Right cardiac atrium (tissue), 5 donors: Measurements from ENCODE around the gene UVRAG. TPM values are rescaled to one million over a fixed set of nuclear protein-coding genes. Genes with fewer than 3 reads are reported as not detected.

ENCODE experiments used
- ATAC-seq, 2 donors: fragments of 200-7000 bp; cut with Tn5 transposase; one replicate each; pipeline versions ENCODE4 v1.8.0 to v1.9.1; 2020; ENCODE audit warnings: moderate library complexity in 2 of 2, mild to moderate bottlenecking in 1 of 2
- DNase-seq, 3 donors: peaks; one replicate each; pipeline ENCODE4 v3.0.0-alpha.2; 2020
- H3K27ac ChIP-seq: one replicate; pipeline ENCODE4 v1.5.1; 2013; ENCODE audit warnings: mild to moderate bottlenecking, low read length, control low read depth, moderate library complexity
- H3K27me3 ChIP-seq: one replicate; pipeline ENCODE4 v1.6.1; 2013; ENCODE audit not compliant: control insufficient read depth, insufficient read depth
- H3K4me1 ChIP-seq: one replicate; pipeline ENCODE4 v1.6.1; 2013; ENCODE audit warnings: low read length; ENCODE audit not compliant: control insufficient read depth, insufficient read depth
- H3K4me3 ChIP-seq: one replicate; pipeline ENCODE4 v1.5.1; 2013; ENCODE audit warnings: low read length, control low read depth
- H3K9me3 ChIP-seq: one replicate; pipeline ENCODE4 v1.6.1; 2013; ENCODE audit warnings: low read length; ENCODE audit not compliant: control insufficient read depth
- WGBS: extraction: QIAGEN DNeasy Blood & Tissue Kit; methylation state at CpG from one replicate; pipeline ENCODE4 v1.1.7; 2013; 5-methylcytosine and 5-hydroxymethylcytosine counted together
- intact Hi-C, 4 donors: fragments of 100-400 bp; cut with DNase I; formaldehyde crosslinking; loops; one replicate each; pipeline versions ENCODE4 v1.11.0 to v1.14.0; 2022 to 2023
- polyA plus RNA-seq: library from polyadenylated mRNA; stranded (reverse); fragments of 200-250 nt; gene quantifications from one replicate; pipeline ENCODE4 v1.2.3, GENCODE V29; 2013
- total RNA-seq, 4 donors: library from RNA; stranded (reverse); fragmentation: NEBNext Ultra II Directional; extraction: Animal tissue kit (Norgen Biotek cat#: 25700); gene quantifications; one replicate each; pipeline ENCODE4 v1.2.1, GENCODE V29; 2021
- donor health status: healthy with polysubstance abuse.
- donor health status: DM: no; HTN: yes; CAD: no.
- donor health status: DM: no; HTN: no; CAD: no.
- donor health status: DM: no; HTN: yes; CAD: no; lungs with severe emphysema.
- donor health status: DM: yes; HTN: yes; CAD: no.

UVRAG gene
- total and polyA plus RNA-seq, 5 donors: 5.5 to 18.5 (median 13.9) TPM

DNA sequence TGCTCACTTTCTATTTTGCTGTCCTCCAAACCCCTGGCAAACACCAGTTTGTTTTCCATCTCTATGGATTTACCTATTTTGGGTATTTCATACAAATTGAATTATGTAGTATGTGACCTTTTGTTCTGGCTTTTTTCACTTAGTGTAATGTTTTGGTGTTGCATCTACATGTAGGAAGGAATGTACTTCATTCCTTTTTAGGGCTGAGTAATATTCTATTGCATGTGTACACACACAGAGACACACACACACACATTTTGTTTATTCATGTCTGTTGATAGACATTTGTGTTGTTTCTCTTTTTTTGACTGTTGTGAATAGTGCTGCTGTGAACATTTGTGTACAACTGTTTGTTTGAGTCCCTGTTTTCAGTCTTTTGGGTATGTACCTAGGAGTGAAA lies 90.4 kb downstream of the UVRAG start:
- ATAC-seq (no peak), DNase-seq (no peak)
- Histone ChIP-seq H3K4me3 (no peak overlapping the region), H3K4me1 (peaks cover 2% of the 10 kb centered on the region), H3K27ac (no peak overlapping the region), H3K27me3 (no peaks in the 10 kb centered on the region), H3K9me3 (no peaks in the 10 kb centered on the region)
- intact Hi-C loops: loop anchor here in 1 of 4 donors (10.0 kb wide), 1 partner anchor 409 kb away; no protein-coding TSS in a partner anchor

DNA sequence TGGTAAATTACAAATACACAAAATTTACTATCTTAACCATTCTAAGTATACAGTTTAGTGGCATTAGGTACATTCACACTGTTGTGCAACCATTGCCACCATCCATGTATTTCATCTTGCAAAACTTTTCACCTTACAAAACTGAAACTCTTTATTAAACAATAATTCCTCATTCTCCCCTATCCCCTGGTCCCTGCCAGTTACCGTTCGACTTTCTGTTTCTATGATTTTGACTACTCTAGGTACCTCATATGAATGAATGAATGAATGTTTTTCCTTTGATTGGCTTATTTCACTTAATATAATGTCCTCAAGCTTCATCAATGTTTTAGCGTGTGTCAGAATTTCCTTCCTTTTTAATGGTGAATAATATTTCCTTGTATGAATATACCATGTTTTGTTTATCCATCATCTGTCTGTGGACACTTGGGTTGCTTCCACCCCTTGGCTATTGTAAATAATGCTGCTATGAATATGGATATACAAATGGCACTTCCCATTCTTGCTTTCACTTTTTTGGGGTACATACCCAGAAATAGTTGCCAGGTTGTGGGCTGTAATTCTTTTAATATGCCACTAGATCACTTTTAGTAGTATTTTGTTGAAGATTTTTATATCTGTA lies 93.0 kb downstream of the UVRAG start:
- 87% methylated on average over 3 of the region's 3 CpGs for WGBS
- intact Hi-C loops: loop anchor here in 1 of 4 donors (10.0 kb wide), 1 partner anchor 407 kb away; no protein-coding TSS in a partner anchor

DNA sequence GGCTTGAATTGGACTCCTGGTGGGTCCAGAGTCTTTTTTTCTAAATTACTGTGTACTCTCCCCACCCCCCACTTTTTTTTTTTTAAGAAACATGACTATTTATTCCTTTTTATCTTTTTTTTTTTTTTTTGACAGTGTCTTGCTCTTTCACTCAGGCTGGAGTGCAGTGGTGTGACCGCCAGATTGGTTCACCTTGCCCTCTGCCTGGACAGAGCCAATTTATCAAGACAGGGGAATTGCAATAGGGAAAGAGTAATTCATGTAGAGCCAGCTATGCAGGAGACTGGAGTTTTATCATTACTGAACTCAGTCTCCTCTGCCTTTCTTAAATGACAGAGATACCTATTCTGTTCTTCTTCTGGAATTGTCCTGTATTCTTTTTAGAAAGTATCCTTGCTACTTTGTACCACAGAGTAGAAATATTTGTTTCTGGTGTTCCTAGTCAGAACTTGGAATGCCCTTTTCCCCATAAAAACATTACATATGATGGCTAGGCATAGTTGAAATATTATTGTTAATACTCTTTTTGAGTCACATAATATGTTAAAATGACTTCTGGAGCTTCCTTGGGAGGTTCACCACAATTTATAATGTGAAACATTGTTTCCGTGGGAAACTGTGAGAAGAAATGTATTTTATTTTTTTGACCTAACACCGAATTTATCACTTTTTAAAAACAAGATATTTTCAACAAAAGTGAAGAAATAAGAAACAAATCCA lies 95.6 kb downstream of the UVRAG start:
- no peaks in the 10 kb centered on the region for H3K27me3 ChIP-seq
- no peak overlapping the region for H3K27ac ChIP-seq
- no peak overlapping the region for H3K4me3 ChIP-seq
- WGBS: 80% methylated on average over 3 of the region's 3 CpGs
- peaks cover 2% of the 10 kb centered on the region for H3K4me1 ChIP-seq
- DNase-seq (no peak), ATAC-seq (no peak)
- no peaks in the 10 kb centered on the region for H3K9me3 ChIP-seq
- intact Hi-C loops: no loop called here

More for the DNA sequence above, 93.0 kb downstream of the UVRAG start:
- Histone ChIP-seq H3K27ac (no peak overlapping the region), H3K4me3 (no peak overlapping the region), H3K9me3 (no peaks in the 10 kb centered on the region), H3K4me1 (peaks cover 2% of the 10 kb centered on the region), H3K27me3 (no peaks in the 10 kb centered on the region)
- ATAC-seq: no peak
- DNase-seq: no peak

DNA sequence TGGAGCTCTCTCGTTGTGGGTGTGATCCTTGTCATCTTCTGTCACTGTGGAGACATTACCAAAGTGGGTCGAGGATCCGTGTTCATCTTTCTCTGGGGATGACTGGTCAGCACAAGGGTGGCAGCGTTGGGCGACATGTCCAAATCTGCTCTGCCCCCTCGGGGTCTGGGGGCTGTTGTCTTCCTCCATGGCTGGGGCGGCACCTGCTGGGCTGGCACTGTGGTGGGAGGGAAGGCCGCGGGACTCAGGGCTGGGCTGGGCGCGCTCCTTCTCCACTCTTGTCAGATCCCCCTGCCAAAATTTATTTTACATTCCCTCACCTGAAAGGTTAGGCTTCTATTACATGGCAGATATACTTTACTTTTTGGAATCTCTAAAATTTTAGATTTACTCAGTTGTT lies 96.4 kb downstream of the UVRAG start:
- Histone ChIP-seq H3K4me3 (no peak overlapping the region), H3K27me3 (no peaks in the 10 kb centered on the region), H3K4me1 (peaks cover 2% of the 10 kb centered on the region), H3K27ac (no peak overlapping the region), H3K9me3 (no peaks in the 10 kb centered on the region)
- 96% methylated on average over 11 of the region's 11 CpGs for WGBS
- intact Hi-C loops: no loop called here
- ATAC-seq (no peak), DNase-seq (no peak)

DNA sequence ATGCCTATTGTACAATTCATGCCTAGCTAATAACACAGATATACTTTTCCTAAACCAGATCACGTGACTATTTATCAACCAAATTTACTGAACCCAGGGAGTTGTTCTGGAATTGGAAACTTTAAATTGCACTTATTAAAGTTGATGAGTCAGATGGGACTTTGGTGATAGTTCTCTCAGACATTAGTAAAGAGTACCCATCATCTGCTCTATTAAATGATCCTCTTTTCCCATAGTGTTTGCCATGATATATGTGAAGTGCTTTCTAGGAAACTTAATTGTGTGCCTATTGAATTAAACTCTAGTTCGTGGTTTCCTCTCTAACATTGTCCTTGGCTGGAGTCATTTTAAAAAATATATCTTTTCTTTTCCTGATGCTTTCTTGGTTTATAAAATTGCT lies 99.0 kb downstream of the UVRAG start:
- Histone ChIP-seq H3K4me3 (no peak overlapping the region), H3K27ac (no peak overlapping the region), H3K27me3 (no peaks in the 10 kb centered on the region), H3K4me1 (no peaks in the 10 kb centered on the region), H3K9me3 (no peaks in the 10 kb centered on the region)
- 91% methylated on average over 2 of the region's 2 CpGs for WGBS
- ATAC-seq (no peak), DNase-seq (no peak)
- intact Hi-C loops: no loop called here

DNA sequence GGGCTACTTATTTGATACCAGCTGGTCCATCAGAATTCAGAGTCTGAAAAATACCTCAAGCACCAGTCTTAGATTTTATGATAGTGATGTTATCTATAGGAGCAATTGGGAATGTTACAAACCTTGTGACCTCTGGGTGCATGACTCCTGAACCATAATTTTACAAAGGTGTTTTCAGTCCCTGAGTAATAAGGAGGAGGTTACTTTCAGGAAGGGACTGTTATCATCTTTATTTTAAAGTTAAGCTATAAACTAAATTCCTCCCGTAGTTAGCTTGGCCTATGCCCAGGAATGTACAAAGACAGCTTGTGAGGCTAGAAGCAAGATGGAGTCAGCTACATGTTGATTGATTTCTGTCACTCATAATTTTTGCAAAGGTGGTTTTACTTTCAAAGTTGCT lies 101.9 kb downstream of the UVRAG start:
- DNase-seq (no peak), ATAC-seq (no peak)
- Histone ChIP-seq H3K4me1 (no peaks in the 10 kb centered on the region), H3K9me3 (no peaks in the 10 kb centered on the region), H3K27ac (no peak overlapping the region), H3K27me3 (no peaks in the 10 kb centered on the region), H3K4me3 (no peak overlapping the region)
- intact Hi-C loops: no loop called here
- 90% methylated on average over 1 of the region's 1 CpG for whole genome bisulfite sequencing

DNA sequence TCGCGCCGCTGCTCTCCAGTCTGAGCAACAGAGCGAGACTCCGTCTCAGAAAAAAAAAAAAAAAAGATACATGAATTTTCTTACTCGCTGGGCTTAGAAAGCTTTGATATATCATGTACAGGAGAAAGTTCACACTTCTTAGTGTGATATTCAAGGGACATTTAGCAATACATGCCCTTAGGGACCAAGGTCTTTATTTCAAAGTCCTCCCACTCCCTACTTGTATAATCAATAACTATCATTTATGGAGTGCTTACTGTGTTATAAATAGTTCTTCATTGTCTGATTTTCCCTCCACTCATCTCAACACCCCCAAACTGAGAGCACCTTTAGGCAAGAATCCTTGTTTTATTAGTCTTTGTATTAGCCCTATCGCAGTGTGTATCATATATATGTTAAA lies 103.3 kb downstream of the UVRAG start:
- DNase-seq (no peak), ATAC-seq (no peak)
- Histone ChIP-seq H3K27ac (no peak overlapping the region), H3K4me3 (no peak overlapping the region), H3K27me3 (no peaks in the 10 kb centered on the region), H3K4me1 (no peaks in the 10 kb centered on the region), H3K9me3 (no peaks in the 10 kb centered on the region)
- WGBS: 96% methylated on average over 7 of the region's 7 CpGs
- intact Hi-C loops: no loop called here

DNA sequence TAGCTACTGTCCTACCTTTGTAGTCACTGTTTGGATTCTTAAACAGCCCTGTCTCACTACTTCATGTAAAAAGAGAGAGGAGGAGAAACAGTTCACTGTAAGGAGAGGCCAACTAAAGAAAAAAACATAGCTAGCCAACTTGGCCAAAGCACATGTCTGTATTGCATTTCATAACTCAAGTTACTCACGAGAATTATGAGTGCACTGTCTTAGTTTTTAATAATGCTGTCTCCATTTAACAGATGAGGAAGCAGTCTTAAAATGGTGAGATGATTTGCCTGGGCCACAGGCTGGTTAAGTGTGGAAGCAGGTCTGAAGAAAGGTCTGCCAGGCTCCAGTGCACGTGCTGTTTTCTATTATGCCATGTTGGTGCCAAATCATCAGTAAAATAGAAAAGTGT lies 104.5 kb downstream of the UVRAG start:
- H3K4me3 ChIP-seq: no peak overlapping the region
- no peaks in the 10 kb centered on the region for H3K4me1 ChIP-seq
- DNase-seq: no peak
- WGBS: 46% methylated on average over 2 of the region's 2 CpGs
- ATAC-seq: peak; percentile 61 to 88
- intact Hi-C loops: no loop called here
- H3K9me3 ChIP-seq: no peaks in the 10 kb centered on the region
- no peak overlapping the region for H3K27ac ChIP-seq
- no peaks in the 10 kb centered on the region for H3K27me3 ChIP-seq

DNA sequence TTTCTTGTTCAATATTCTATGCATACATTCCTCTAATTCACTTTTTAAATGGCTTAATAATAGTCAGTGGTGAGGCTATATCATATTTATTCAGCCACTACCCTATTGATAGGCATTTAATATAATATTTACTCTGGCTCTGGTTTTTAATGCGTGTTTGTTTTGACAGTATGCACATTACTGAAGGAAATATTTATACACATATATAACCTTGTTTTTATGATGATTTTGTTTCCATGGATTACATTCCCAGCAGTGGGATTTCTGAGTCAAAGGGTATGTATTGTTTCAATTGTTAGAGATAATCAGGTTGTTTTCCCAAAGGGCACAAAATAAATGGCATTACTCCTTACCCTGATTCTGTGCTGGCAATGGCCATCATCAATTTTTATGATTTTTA lies 105.8 kb downstream of the UVRAG start:
- 76% methylated on average over 1 of the region's 1 CpG for WGBS
- DNase-seq: no peak

DNA sequence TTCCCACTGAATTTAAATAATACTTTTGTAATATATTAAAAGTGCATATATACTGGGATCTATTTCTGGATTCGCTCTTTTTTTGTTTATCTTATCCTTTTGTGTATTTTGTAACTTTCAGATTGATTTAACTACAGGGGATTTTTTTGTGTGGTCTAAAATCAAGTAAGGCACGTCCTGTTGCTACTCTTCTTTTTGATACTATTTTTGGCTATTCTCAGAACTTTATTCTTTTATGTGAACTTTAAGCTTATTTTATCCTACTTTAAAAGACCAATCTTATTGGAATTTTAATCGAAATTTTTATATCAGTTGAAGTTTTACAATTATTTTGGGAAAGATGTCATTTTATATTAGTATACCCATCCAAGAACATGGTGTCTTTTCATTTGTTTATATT lies 106.8 kb downstream of the UVRAG start:
- WGBS: 77% methylated on average over 3 of the region's 3 CpGs
- ATAC-seq (no peak), DNase-seq (no peak)
- no peaks in the 10 kb centered on the region for H3K27me3 ChIP-seq
- no peaks in the 10 kb centered on the region for H3K4me1 ChIP-seq
- no peaks in the 10 kb centered on the region for H3K9me3 ChIP-seq
- no peak overlapping the region for H3K4me3 ChIP-seq
- no peak overlapping the region for H3K27ac ChIP-seq
- intact Hi-C loops: no loop called here

More for the DNA sequence above, 105.8 kb downstream of the UVRAG start:
- Histone ChIP-seq H3K27ac (no peak overlapping the region), H3K9me3 (no peaks in the 10 kb centered on the region), H3K4me3 (no peak overlapping the region), H3K4me1 (no peaks in the 10 kb centered on the region), H3K27me3 (no peaks in the 10 kb centered on the region)
- intact Hi-C loops: no loop called here
- ATAC-seq: no peak

DNA sequence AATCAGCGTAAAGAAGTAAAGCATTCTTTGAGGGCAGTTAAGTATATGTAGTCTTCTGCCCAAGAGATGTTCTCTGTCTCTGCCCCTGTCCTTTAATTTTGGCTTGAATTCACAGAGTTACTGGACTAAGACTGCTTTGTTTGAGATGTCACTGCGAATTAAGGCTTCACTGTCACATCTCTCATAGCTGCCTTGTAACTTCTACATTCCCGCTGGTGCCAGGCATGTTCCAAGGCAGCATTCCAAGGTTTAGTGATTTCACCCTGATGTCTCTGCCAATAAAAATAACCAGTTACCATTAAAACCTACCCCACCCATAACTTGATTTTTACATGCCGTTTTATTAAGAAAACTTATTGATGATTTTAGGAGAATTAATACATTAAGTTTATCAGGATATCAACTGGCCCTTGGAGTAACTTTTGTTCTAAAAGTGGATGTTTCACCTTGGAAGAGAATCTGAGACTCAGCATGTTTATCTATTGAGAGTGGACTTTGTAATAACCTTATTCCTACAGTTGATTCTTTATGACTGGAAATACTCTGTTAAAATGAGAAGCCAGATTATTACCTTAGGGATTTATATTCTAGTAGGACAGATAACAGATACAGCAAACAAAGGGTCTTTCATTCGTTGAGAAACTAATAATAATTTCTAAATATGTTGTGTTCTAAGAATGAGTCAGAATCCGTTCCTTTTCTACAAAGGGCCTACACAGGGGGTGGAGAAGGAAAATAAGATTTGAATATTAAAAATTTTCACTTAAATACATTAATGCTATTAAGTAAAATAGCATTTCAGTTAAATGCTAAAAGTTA lies 110.2 kb downstream of the UVRAG start:
- ATAC-seq (peak; percentile 87 to 90), DNase-seq (peak in 2 of 3 donors; percentile 46 to 72)
- Histone ChIP-seq H3K4me3 (no peak overlapping the region), H3K4me1 (no peaks in the 10 kb centered on the region), H3K9me3 (no peaks in the 10 kb centered on the region), H3K27ac (no peak overlapping the region), H3K27me3 (no peaks in the 10 kb centered on the region)
- 33% methylated on average over 6 of the region's 6 CpGs for WGBS
- intact Hi-C loops: no loop called here
